GM18907 (cell line): ENCODE results near the gene OR2A12.
A peak's percentile ranks its signal among the peaks of the same experiment; 100 is the strongest.
"Not testable (repeated sequence)": the region's sequence is repeated elsewhere in the genome, so short reads cannot be mapped to it uniquely, and the experiment has no call there.

Experiments used
- ATAC-seq: cut with Tn5 transposase; IDR thresholded peaks from one replicate; pipeline ENCODE4 v1.9.1; 2021; ENCODE audit warnings: mild to moderate bottlenecking, moderate library complexity; ENCODE audit not compliant: unreplicated experiment

Gene OR2A12

GRCh38 chr7:144118341-144118740, 32.3 kb downstream of the OR2A12 start:
- ATAC-seq: no peak

- ATAC-seq: no peak
Measured at GRCh38 chr7:144122876-144123275, 36.8 kb downstream of the OR2A12 start, which contains the start of gene OR2A14. Gene OR2A14, plus strand, starts transcription at chr7:144123176. Its CDS starts 5,937 bp downstream, at chr7:144129113.

DNA sequence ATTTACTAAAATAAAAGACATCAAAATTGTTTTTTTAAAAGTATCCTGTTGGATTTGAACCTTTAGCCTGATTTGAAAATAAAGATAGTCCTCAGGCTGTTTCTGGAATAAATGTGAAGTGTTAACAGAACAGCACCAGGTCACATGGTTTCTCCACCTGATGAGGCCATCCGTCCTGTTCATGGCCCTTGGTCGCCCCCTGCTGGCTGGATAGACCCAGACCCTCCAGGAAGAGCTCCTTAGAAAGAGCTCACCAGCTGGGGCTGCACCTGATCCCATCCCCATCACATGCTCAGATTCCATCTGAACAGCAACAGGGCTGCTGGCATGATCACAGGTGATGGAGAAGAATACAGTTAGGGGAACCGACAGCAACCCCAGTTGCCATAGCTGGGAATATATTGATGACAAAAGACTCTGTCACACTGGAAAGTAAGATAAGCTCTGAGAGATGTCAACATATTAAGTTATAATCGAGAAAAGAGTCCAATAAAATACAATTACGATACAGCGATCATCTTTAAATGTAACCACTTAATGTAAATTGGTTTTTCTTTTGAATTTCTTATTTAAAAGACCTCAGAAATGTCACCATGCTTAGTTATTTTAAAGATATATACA, 41.7 kb downstream of the OR2A12 start:
- peak; percentile 100 for ATAC-seq

DNA sequence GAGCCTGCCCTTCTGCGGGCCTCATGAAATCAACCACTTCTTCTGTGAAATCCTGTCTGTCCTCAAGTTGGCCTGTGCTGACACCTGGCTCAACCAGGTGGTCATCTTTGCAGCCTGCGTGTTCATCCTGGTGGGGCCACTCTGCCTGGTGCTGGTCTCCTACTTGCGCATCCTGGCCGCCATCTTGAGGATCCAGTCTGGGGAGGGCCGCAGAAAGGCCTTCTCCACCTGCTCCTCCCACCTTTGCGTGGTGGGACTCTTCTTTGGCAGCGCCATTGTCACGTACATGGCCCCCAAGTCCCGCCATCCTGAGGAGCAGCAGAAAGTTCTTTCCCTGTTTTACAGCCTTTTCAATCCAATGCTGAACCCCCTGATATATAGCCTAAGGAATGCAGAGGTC, 43.5 kb downstream of the OR2A12 start:
- ATAC-seq: not testable (repeated sequence)

DNA sequence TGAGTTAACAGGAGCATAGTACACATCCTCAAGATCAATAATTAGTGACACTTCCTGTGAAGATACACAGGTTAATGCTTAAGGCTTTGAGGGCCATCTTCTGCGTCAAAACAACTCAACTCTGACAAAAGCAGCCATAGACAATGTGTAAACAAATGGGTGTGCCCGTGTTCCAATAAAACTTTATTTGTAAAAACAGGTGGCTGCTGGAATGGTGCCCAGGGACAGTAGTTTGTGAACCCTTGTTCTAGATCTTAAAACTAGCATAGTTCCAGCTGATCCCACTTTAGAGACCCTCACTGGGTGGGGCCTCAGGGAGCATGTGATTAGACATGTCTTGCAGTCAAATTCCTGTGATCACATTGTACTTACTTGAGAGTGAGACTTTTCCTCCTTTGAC, 44.7 kb downstream of the OR2A12 start:
- ATAC-seq: no peak

DNA sequence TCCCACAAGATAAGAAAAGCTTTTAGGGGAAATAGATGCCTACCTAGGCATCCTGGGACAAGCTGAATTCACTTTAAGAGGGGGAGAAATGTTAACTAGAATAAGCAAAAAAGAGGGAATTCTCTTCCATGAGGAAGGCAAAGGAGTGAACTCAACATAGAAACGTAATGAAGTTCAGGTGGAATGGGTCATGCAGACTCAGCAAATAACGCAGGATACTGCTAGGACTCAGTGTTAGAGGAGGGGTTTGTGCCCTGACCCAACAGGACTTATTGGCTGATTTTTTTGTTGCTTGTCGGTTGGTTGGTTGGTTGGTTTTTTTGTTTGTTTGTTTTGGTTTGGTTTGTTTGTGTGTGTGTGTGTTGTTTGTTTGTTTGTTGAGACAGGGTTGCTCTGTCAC, 46.2 kb downstream of the OR2A12 start:
- no peak for ATAC-seq

GRCh38 chr7:144133307-144133706, 47.2 kb downstream of the OR2A12 start:
- no peak for ATAC-seq

GRCh38 chr7:144134116-144134515, 48.0 kb downstream of the OR2A12 start:
- ATAC-seq: no peak

DNA sequence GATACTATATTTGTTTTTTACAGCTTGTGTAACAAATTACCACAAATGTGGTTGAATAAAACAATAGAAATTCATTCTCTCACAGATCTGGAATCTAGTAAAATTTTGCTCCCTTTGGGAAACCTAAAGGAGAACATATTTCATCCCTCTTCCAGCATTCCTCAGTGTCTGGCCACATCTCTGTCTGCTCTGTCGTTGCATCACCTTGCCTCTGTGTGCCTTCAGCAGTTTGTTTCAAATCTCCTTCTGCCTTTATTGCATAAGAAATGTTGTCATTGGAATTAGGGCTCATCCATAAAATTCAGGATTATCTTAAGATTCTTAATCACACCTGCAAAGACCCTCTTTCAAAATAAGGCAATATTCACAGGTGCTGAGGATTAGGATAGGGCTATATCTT, 51.4 kb downstream of the OR2A12 start:
- no peak for ATAC-seq

DNA sequence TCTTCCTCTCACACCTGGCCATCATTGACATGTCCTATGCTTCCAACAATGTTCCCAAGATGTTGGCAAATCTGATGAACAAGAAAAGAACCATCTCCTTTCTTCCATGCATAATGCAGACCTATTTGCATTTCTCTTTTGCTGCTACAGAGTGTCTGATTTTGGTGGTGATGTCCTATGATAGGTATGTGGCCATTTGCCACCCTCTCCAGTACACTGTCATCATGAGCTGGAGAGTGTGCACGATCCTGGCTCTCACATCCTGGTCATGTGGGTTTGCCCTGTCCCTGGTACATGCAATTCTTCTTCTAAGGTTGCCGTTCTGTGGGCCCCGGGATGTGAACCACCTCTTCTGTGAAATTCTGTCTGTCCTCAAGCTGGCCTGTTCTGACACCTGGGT, 56.1 kb downstream of the OR2A12 start:
- no peak for ATAC-seq

- ATAC-seq: no peak
Measured at GRCh38 chr7:144144426-144144825, 58.3 kb downstream of the OR2A12 start.

GRCh38 chr7:144148224-144148827, 62.2 kb downstream of the OR2A12 start:
- ATAC-seq: no peak
